Putamen (tissue), 1 donor: ENCODE data around the gene DKKL1.

Source experiments
- DNase-seq: peaks from one replicate; pipeline ENCODE4 v3.0.0-alpha.2; 2016; ENCODE audit warnings: low spot score

Gene DKKL1

DNA sequence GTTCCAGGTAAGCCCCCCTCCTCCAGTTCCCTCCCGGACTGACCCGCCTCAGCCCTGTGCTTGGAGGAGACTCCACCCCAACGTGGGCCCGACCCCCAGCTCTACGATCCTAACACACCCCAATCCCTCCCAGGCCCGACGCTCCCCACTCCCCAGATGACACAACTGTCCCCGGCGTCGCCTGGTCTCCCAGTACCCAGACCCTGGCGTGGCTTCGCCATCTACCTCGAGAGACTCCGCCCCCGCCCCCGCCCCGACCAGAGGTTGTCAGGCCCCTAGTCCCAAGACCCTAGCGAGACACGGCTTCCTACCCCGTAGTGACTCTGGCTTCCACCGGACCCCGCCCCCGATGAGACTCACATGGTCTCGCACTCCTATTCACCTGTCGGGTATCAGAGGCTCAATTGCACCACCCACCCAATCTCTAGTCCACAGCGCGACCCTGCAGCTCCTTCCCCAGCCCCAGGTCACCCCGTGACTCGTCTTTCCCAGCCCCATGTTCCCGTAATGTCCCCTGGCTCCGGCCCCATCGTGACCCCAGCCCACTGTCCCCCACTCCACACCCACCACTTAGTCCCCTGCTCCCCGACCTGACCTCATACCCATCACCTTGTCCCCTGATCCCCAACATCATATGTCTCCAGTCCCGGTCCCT, 25.5 kb upstream of the DKKL1 start:
- DNase-seq, result no peak

DNA sequence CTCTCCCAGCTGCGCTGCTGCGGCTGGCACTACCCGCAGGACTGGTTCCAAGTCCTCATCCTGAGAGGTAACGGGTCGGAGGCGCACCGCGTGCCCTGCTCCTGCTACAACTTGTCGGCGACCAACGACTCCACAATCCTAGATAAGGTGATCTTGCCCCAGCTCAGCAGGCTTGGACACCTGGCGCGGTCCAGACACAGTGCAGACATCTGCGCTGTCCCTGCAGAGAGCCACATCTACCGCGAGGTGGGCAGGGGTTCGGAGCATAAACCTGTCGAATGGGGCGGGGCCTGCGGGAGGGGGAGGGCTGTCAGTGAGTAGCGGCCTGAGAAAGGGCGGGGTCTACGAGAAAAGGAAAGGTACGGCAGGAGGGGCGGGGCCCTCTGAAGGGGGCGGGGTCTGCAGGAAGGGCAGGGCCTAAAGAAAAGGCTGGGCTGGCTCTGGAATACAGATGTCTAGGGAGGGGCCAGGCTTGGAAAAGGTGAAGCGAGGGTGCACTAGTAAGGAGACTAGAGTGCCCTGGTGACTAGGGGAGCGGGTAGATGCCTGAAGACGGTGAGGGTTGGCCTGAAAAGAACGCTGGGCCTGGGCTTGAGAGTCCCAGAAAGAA, 24.9 kb upstream of the DKKL1 start:
- no peak for DNase-seq

DNA sequence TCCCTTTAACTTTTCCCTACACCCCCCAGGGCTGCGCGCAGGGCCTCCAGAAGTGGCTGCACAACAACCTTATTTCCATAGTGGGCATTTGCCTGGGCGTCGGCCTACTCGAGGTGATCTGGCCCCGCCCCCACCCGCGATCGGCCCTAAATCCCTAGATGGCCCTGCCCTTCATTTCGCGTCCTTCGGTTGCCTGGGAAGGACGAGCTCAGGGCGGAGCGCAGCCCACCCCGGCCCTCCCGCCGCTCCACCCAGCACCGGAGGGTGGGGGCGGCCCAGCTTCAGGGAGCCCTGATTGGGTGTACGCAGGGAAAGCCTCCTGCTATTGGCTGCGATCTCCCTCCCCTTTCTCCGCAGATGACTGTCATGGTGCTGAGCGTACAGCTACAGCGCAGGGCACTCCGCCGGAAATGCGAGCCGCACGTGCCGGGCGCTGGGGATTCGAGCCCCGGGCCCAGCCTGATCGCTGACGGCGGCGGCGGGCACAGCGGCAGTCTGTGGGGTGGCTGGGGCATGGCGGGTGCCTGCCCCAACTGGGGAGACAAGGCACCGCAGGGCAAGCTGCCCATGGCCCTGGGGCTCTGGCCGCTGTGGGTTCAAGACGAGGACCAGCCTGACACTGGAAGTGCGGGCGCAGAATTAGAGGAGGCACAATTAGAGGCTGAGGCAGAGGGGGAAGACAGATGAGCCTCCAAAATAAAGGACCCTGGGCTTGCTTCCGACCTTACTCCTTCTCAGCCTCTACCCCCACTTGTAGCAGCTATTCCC, 24.2 kb upstream of the DKKL1 start:
- DNase-seq, result peak; percentile 75

DNA sequence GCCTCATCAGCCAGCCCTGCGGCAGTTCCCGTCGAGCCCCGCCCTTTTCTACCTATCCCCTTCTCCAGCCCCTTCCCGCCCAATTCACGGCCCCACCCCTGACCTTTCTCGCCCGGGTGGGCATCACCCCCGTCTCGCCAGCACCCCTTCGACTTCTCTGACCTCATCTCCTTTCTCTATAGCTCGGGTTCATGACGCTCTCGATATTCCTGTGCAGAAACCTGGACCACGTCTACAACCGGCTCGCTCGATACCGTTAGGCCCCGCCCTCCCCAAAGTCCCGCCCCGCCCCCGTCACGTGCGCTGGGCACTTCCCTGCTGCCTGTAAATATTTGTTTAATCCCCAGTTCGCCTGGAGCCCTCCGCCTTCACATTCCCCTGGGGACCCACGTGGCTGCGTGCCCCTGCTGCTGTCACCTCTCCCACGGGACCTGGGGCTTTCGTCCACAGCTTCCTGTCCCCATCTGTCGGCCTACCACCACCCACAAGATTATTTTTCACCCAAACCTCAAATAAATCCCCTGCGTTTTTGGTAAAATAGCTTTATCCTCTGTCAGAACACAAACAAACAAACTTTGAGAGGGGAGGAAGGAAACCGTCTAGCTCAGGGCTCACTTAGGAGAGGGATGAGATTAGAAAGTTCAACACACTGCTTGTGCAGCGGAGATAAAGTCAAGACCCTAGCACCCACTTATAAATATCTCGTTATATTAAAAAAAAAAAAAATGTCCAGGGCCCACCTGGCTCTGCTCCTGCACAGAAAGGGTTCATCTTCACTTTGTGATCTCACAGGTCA, 23.4 kb upstream of the DKKL1 start:
- DNase-seq, result no peak

DNA sequence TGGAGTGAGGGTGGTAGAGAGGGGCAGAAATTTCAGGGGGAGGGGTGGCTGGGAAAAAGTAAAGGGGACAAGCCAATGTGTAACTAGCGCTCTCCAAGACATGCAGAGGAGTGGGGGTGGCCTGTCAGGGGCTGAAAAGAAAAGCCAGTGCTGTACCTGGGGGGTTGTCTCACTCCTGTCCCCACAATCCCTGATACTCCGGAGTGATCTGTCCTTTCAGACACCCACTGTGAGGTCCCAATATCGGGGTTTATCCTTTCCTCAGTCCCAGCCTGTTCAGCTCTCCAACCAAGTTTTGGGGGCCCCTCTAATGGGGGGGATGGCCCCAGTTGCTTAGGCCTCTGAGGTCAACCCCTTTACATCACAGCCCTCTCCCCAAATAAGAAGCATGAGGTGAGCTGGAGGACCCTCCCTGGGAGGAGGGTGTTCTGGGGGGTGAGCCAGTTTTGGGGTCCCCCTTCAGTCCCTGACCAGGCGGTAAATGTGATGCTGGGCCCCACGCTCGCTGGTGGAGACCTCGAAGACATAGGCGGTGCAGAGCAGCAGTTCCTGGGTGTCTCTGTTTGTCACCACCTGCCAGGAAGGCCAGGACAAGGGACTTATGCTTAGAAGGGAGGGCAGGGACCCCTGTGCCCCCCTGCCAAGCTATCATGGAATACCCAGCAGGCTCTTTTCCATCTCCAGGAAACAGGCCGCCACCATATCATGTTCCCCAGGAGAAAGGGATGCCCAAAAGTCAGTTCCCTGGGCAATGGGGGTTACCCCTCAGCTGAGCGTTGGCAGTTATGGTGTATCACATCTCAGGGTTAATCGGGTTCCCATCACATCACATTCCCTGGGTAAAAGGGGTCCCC, 22.6 kb upstream of the DKKL1 start:
- DNase-seq, result no peak

DNA sequence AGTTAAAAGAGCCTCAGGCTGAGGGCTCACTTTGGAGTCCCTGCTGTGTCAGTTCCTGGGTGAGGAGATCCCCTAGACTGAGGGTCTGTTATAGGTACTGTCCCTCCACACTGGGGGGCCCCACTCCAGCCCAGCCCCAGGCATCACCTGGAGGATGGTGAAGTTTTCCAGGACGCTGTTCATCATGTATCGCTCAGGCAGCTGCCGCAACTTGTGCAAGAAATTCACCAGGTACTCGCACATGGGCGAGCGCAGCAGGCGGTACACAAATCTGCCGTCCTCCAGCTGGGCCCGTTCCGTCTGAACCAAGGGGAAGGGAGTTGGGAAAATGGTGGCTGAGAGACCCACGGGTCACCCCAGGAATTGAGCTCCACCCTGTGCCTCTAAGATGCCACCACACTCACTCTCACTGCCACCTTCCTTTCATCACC, 21.4 kb upstream of the DKKL1 start:
- DNase-seq, result no peak

DNA sequence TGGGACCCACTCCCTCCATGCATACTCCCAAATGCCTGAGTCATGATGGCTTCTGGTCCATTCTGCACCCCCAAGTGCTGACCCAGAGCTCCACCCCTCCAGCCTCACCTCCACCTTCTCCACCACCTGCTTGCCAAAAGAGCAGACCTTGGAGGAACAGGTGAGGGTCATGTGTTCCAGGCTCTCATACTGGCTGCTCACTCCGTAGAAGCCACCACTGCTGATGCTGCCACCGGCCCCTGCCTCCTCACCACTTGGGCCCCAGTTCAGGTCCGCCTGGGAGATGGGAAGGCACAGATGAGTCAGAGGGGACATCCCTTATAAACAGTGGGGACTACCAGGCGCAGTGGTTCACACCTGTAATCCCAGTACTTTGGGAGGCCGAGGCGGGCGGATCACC, 20.6 kb upstream of the DKKL1 start:
- no peak for DNase-seq

DNA sequence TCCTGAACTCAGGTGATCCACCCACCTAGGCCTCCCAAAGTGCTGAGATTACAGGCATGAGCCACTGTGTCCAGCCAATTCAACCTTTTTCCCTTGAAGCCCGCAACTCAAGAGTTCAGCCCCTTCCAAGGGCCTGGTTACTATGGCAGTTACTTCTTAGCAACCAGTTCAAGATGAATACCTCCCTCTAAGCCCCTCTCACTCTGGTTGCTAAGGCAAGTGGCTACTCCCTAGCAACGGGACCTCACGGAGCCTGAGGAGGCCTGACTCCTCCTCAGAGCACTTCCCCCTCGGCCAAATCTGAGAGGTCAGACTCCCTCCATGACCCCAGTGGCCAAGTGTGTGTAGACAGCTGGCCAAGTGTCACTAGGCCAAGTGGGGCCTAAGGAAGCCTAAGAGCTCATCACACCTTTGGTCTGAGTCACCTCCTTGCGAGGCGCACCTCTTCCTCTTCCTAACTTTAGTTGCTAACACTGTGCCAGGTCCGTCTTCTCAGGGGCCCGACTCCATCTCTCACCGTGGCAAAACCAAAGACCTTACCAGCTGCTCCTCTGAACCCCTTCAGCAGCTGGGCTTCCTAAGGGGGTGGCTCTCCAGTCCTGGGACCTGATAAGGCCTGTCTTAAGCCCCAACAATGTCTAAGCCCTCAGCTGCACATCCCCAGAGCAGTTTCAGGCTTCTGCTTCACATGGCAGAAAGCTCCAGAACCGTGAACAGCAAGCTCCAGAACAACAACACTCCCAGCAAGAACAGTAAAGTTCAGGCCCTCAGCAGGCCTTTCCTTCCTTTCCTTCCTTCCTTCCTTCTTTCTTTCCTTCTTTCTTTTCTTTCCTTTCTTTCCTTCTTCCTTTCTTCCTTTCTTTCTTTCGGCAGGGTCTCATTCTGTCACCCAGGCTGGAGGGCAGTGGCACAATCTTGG, 18.9 kb upstream of the DKKL1 start:
- DNase-seq, result no peak

DNA sequence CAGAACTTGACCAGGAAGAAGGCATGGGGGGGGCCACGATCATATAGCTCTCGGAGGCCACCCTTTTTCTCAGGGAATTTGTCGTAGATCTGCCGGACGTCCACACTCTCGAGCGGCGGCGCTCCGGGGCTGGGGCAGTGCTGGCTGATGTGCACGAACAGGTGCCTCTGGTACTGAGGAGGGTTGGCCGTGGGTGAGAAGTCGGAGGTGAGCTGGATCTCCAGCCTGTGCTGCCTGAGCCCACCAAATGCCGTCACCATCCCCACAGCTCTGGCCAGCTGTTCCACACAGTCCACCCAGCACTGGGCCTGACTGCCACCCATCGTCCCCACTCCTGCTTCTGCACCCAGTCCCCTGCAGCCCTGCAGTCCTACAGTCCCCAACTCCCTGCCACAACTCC, 16.5 kb upstream of the DKKL1 start:
- DNase-seq, result no peak

DNA sequence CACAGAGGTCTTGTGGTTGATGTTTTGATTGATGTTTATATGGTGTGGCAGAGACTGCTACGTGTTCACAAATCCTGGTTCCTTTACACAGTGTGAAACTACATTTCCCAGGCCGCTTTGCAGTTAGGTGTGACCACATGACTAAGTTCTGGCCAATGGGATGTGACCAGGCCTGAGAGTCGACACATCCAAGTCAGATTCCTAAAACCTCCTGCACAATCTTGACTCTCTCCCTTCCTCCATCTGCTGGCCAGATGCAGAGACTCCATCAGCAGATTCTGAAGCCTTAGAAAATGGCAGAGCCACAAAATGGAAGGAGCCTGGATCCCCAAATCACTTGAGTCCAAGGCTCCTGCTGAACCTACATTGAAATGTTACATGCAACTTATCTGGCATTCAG, 15.8 kb upstream of the DKKL1 start:
- no peak for DNase-seq

DNA sequence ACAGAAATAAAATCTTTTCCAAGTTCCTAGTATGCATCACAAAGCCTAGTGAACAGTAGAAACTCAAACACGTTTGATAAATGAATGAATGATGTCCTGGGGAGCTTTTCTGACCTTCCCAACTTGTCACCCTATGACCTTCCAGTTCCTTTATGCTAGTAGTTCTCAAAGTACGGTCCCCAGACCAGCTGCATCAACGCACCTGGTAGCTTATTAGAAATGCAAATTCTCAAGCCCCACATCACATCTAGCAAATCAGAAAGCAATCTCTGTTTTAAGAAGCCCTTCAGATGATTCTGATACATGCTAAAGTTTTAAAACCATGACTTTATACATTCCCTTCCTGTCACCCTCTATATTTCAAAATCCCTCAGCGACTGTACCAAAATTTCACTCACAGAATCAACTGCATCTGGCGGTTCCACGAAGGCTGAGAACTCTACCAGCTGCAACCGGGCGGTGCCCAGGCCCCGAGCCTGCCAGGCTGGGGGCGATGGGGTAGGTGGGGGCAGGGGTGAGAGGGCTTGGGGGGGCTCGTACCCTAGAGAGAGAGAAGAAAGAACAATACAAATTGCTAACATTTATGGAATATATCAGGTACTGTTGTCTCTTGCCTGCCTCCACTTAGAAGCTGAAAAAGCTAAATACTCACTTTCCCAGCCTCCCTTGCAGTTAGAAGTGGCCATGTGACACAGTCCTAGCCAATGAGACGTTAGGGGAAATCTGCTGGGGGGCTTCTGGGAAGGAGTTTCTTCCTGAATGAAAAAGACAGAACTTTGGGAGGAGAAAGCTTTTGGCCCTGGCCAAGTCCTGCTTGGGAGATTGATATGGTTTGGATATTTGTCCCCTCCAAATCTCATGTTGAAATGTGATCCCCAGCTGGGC, 15.1 kb upstream of the DKKL1 start:
- no peak for DNase-seq

DNA sequence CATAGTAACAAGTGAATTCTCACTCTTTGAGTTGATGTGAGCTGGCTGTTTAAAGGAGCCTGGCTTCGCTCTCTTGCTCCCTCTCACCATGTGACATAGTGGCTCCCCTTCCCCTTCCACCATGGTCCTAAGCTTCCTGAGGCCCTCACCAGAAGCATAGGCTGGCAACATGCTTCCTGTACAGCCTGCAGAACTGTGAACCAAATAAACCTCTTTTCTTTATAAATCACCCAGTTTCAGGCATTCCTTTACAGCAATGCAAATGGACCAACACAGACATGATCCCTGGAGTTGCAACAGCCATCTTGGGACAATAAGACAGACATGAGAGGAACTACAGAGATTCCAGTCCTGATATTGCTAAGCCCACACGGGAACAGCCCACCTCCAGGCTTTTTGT, 14.1 kb upstream of the DKKL1 start:
- no peak for DNase-seq

DNA sequence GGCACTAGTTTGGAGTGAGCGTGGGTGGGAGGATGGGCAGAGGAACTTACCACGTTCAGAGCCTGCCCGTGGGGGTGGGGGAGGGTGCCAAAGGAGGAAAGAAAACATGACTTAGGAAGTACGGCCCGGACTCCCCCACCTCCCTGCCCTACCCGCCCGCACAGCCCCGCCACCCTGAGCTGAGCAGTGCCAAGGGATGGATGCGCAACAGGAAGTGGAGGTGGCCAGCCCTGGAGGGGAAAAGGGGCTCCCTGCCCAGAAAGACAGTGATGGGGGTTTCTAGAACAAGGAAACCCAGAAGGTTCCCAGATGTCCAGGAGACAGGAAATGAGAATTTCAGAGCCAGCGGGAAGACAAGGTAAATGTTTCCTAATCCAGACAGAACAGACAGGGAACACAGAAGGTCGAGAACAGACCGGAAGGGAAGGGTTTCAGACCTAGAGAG, 7.7 kb upstream of the DKKL1 start:
- DNase-seq, result no peak

DNA sequence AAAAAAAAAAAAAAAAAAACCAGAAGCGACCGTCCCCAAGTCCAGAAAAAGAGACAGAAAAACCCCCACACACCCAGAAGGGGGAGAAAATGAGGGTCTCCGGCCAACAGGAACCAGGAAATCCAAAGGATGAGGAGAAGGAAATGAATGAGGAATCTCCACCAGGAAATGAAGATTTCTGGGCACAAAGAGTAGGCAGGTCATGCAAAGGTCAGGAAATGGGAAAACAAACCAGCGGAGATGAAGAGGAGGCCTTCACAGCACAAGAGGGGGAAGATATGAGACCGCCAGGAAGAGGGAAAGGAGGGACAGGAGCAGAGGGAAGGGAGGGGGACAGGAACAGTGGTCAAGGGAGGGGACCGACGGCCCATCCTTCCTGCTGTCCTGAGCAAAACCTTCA, 7.3 kb upstream of the DKKL1 start:
- DNase-seq, result no peak

DNA sequence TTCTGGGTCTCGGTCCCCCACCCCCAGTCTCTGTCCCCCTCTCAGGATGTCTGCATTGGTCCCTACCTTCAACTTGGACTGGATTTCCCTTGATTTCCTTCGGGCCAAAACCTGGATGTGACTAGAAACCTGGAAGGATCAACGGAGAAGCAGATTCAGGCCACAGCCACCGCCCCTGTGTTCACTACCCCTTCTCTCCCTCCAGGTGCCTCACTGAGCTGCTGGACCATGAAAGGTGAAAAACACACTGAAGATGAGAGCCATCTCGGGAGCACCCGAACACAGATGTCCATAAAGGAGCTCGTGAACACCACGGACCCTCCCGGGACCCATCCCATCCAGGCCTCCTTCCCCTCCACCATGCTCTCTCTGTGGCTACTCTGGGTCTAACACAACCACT, 6.5 kb upstream of the DKKL1 start:
- DNase-seq, result no peak

DNA sequence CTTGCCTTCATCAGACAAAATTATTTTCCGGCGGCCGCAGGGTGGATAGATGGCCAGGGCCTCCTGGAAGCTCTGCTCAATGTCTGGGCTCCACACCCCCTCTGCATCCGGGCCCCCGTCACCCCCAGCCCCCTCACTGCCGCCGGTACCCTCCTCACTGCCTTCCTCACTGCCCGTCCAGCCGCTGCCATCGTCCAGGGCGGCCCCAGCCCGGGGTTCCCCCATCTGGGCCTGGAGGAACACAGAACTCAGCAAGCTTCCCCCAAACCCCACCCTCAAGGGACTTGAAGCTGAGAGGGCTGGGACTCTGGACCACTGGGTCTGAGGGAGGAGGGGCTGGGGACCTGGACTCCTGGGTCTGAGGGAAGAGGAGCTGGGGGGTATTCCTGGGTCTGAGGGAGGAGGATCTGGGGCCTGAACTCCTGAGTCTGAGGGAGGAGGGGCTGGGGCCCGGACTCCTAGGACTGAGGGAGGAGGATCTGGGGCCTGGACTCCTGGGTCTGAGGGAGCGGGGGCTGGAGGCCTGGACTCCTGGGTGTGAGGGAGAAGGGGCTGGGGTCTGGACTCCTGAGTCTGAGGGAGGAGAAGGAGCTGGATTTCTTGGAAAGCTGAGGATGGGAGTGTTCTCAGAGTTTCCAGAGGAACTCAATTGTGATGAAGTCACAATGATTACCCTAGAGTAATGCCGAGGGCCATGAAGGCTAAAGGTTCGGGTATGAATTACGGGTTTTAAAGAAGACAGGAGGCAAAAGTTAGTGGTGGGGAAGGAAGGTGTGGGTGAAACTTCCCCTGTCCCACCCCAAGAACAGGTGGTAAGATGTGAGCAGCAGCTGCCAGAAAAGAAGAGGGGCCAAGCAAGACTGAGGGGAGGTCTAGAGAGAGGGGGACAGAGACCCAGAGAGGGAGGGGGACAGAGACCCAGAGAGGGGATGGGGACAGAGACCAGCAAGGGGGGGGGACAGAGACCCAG, 3.5 kb upstream of the DKKL1 start:
- no peak for DNase-seq

DNA sequence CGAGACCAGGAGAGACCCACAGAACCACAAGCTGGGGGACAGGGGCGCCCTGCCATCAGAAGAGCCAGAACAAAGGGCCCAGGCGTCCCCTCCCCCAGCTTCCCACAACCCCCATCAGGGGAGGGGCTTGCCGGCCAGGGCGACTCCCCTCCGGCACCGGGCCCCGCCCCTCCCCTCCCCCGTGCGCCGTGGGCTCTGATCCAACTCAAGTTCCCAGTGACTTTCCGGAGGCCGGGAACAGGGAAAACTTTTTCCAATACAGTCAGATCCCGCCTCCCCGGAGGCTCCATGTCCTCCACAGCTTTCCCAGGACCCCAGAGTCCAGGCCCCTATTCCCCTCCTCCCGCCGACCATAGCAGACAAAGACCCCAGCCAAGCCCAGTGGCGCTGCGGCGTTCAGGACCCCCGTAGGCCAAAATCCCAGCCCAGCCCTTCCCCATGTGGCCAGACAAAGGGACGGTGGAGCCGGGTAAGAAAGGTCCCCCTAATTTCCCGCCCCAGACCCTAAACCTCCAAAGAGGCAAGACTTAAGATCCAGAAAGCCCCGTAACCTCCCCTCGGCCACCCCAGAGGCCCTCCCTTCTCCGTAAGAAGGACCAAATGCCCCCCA, 2.1 kb upstream of the DKKL1 start:
- no peak for DNase-seq
